Small intestine (tissue), 7 donors: ENCODE results near the gene ZNF76. TPM values are rescaled to one million over a fixed set of nuclear protein-coding genes. Genes with fewer than 3 reads are reported as not detected.
"Not testable (repeated sequence)": the region's sequence is repeated elsewhere in the genome, so short reads cannot be mapped to it uniquely, and the experiment has no call there.

Source experiments
- DNase-seq, 2 donors: peaks; one replicate each; pipeline versions ENCODE4 v3.0.0 to v3.0.0-alpha.2; 2013
- FAIRE-seq: peaks from 2 replicates; lab custom pipeline; 2012; peaks lifted over from hg19 to GRCh38; lab: Jason Lieb, UNC
- H3K27ac ChIP-seq, 3 donors: one replicate each; pipeline ENCODE4 v1.5.1; 2013; ENCODE audit warnings: low read length in 2 of 3, mild to moderate bottlenecking in 2 of 3, control low read depth in 1 of 3, inconsistent platforms in 1 of 3, low read depth in 1 of 3, moderate library complexity in 1 of 3
- H3K27me3 ChIP-seq, 3 donors: one replicate each; pipeline ENCODE4 v1.6.1; 2013; ENCODE audit warnings: low read length in 3 of 3, inconsistent platforms in 1 of 3; ENCODE audit not compliant: control insufficient read depth in 3 of 3, insufficient read depth in 3 of 3
- H3K36me3 ChIP-seq, 3 donors: one replicate each; pipeline ENCODE4 v1.6.1; 2013; ENCODE audit warnings: low read length in 3 of 3, inconsistent platforms in 1 of 3, low read depth in 1 of 3, mild to moderate bottlenecking in 1 of 3, moderate library complexity in 1 of 3; ENCODE audit not compliant: control insufficient read depth in 3 of 3, insufficient read depth in 2 of 3
- H3K4me1 ChIP-seq, 3 donors: one replicate each; pipeline ENCODE4 v1.6.1; 2013; ENCODE audit warnings: low read length in 2 of 3, inconsistent platforms in 1 of 3, low read depth in 1 of 3, mild to moderate bottlenecking in 1 of 3, moderate library complexity in 1 of 3; ENCODE audit not compliant: control insufficient read depth in 3 of 3, insufficient read depth in 2 of 3
- H3K4me3 ChIP-seq, 3 donors: one replicate each; pipeline ENCODE4 v1.5.1; 2013; ENCODE audit warnings: low read length in 3 of 3, control low read depth in 1 of 3, inconsistent platforms in 1 of 3, low read depth in 1 of 3, mild to moderate bottlenecking in 1 of 3, moderate library complexity in 1 of 3
- H3K9me3 ChIP-seq, 2 donors: one replicate each; pipeline ENCODE4 v1.6.1; 2013; ENCODE audit warnings: low read depth in 1 of 2, low read length in 1 of 2; ENCODE audit not compliant: control insufficient read depth in 2 of 2, insufficient read depth in 1 of 2
- WGBS, 3 donors: extraction: QIAGEN DNeasy Blood & Tissue Kit; methylation state at CpG; one replicate each; pipeline ENCODE4 v1.1.7; 2013; 5-methylcytosine and 5-hydroxymethylcytosine counted together
- polyA plus RNA-seq, 4 donors: library from polyadenylated mRNA; stranded (reverse) in 3 of 4; unstranded in 1 of 4; fragments of 200-250 nt in 3 of 4; fragments of 120-200 nt in 1 of 4; gene quantifications; one replicate each; pipeline versions ENCODE4 v1.2.1 to v1.2.3, GENCODE V29; 2013
- donor health status: healthy with polysubstance abuse.
- donor health status: control.
- donor health status: control.
- donor health status: Bipolar disorder and iron deficiency.
- donor health status: healthy.

ZNF76 gene
- polyA plus RNA-seq, 4 donors: 16.2 to 33.9 (median 24.4) TPM

DNA sequence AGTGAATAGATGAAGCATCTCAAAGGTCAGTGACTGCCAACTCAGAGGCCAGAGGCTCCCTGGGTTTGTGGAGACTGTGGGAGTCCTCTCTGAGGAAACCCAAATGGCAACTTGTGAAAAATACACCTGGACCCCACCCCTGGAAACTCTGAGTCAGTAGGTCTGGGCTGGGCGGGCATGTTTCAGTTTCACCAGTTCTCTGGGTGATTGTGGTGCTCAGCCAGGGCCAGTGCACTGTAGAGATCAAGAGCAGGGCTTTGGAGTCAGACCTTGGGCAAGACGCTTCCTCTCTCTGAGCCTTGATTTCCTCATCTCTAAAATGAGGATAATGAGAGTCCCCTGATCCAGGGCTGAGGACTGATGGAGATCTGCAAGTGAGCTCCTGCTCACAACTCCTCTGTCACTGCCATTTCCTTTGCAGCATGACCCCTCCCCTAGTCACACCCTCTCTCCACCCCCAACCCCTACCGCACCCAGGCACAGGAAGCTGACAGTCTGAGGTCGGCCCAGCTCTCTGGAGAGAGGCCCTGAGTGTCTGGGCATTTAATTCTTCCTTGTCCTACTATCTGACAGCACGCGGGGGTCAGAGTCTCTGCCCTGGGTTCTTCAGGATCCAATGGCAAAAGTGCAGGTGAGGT is 43.2 kb downstream of the ZNF76 start:
- H3K4me1 ChIP-seq: peaks cover 0 to 38% (median 8%) of the 10 kb centered on the region in 3 donors
- FAIRE-seq (no peak), DNase-seq (peak; percentile 83 to 86)
- H3K36me3 ChIP-seq: peaks cover 0 to 8% (median 0%) of the 10 kb centered on the region in 3 donors
- WGBS, 3 donors: 10 to 21% (median 18%) methylated on average over 6 of the region's 6 CpGs
- H3K27me3 ChIP-seq: no peaks in the 10 kb centered on the region
- peak overlapping the region; percentile 34 to 81 (median 56) for H3K27ac ChIP-seq
- H3K9me3 ChIP-seq: no peaks in the 10 kb centered on the region
- H3K4me3 ChIP-seq: peak overlapping the region in 1 of 3 donors; percentile 14

DNA sequence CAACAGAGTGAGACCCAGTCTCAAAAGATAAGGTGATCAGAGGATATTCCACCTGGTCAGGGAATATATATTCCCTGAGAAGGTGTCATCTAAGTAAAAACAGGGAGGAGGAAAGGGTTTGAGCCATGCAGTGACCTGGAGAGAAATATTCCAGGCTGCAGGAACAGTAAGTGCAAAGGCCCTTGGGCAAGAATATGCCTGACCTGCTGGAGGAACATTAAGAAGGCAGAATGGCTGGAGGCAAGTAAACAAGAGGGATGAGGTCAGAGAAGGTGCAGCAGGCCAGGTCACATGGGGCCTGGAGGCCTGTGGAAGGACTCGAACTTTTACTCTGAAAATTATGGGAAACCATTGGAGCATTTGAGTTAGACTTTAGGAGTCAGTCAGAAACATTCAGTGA is 44.8 kb downstream of the ZNF76 start:
- no peak overlapping the region for H3K4me3 ChIP-seq
- no peaks in the 10 kb centered on the region for H3K27me3 ChIP-seq
- peaks cover 0 to 27% (median 8%) of the 10 kb centered on the region in 3 donors for H3K4me1 ChIP-seq
- no peaks in the 10 kb centered on the region for H3K9me3 ChIP-seq
- H3K27ac ChIP-seq: peak overlapping the region in 1 of 3 donors; percentile 26
- peaks cover 0 to 7% (median 0%) of the 10 kb centered on the region in 3 donors for H3K36me3 ChIP-seq
- FAIRE-seq: no peak
- no peak for DNase-seq
- WGBS, 3 donors: 78 to 86% (median 80%) methylated on average over 1 of the region's 1 CpG

DNA sequence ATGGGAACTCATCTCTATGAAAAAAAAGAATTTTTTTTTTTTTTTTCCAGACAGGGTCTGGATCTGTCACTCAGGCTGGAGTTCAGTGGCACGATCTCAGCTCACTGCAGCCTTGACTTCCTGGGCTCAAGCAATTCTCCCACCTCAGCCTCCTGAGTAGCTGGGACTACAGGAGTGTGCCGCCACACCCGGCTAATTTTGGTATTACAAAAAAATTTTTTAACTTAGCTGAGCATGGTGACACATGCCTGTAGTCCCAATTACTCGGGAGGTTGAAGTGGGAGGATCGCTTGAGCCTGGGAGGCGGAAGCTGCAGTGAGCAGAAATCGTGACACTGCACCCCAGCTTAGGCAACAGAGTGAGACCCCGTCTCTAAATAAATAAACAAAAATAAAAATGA is 45.6 kb downstream of the ZNF76 start:
- no peaks in the 10 kb centered on the region for H3K9me3 ChIP-seq
- H3K36me3 ChIP-seq: peaks cover 0 to 10% (median 0%) of the 10 kb centered on the region in 3 donors
- H3K4me1 ChIP-seq: peaks cover 0 to 21% (median 8%) of the 10 kb centered on the region in 3 donors
- DNase-seq: no peak
- WGBS, 3 donors: 86 to 92% (median 89%) methylated on average over 8 of the region's 8 CpGs
- H3K27me3 ChIP-seq: no peaks in the 10 kb centered on the region
- H3K27ac ChIP-seq: no peak overlapping the region
- FAIRE-seq: no peak
- H3K4me3 ChIP-seq: no peak overlapping the region

DNA sequence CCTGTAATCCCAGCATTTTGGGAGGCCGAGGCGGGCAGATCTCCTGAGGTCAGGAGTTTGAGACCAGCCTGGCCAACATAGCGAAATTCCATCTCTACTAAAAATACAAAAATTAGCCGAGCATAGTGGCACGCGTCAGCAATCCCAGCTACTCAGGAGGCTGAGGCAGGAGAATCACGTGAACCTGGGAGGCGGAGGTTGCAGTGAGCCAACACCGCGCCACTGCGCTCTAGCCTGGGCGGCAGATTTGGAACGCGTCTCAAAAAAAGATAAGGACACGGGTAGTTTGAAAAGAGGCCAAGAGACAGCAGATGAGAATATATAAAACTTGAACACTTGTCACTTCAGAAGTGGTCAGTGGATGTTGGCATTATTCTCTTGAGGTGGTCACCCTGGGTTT is 47.6 kb downstream of the ZNF76 start:
- H3K27ac ChIP-seq, H3K4me3 ChIP-seq, H3K27me3 ChIP-seq, H3K9me3 ChIP-seq, FAIRE-seq, DNase-seq: not testable (repeated sequence)
- Histone ChIP-seq H3K4me1 (peaks cover 0 to 20% (median 8%) of the 10 kb centered on the region in 3 donors), H3K36me3 (peaks cover 0 to 18% (median 0%) of the 10 kb centered on the region in 3 donors)
- WGBS, 3 donors: 91 to 93% (median 93%) methylated on average over 15 of the region's 15 CpGs

DNA sequence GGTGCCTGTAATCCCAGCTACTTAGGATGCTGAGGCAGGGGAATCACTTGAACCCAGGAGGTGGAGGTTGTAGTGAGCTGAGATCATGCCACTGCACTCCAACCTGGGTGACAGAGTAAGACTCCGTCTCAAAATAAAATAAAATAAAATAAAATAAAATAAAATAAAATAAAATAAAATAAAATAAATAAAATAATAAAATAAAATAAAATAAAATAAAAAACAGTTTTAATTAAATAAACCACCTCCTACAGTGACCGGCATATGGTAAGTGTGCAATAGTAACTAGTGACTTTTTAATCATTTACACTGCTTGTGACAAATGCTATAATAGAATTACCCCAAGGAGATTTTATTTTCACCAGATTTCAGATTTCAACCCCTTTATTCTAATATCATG is 49.0 kb downstream of the ZNF76 start:
- not testable (repeated sequence) for FAIRE-seq

DNA sequence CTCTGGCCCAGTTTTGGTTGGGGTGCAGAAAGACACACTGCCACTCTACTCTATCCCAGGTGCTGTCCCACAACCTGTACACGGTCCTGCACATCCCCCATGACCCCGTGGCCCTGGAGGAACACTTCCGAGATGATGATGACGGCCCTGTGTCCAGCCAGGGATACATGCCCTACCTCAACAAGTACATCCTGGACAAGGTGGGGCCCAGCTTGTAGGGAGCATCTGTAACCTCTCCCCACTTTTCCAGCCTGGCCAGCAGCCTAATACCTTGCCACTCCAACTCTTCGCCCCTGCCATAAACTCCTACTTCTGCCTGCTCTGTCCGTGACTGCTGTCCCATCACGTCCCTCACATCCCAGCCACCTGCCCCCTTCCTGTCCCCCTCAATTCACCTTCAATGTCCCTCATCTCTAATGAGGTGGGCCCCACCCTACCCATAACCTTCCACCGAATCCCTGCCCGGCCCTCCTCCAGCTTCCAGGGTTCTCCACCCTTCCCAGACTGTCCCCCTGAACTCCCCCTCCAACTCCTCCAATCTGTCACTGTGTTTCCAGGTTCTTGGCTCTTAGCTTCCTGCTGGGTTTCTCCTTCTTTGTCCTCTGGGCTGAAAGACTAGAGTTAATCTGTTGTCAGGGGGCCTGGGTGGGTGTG is 50.2 kb downstream of the ZNF76 start:
- WGBS, 3 donors: 84 to 91% (median 90%) methylated on average over 8 to 9 of the region's 9 CpGs
- no peaks in the 10 kb centered on the region for H3K9me3 ChIP-seq
- H3K27ac ChIP-seq: peak overlapping the region in 1 of 3 donors; percentile 35
- H3K27me3 ChIP-seq: no peaks in the 10 kb centered on the region
- H3K4me1 ChIP-seq: no peaks in the 10 kb centered on the region
- no peak overlapping the region for H3K4me3 ChIP-seq
- peaks cover 0 to 19% (median 0%) of the 10 kb centered on the region in 3 donors for H3K36me3 ChIP-seq
- FAIRE-seq (no peak), DNase-seq (no peak)

More for the DNA sequence above, 49.0 kb downstream of the ZNF76 start:
- H3K4me3 ChIP-seq, H3K27ac ChIP-seq, H3K4me1 ChIP-seq, DNase-seq, H3K9me3 ChIP-seq, H3K27me3 ChIP-seq: not testable (repeated sequence)
- peaks cover 0 to 24% (median 0%) of the 10 kb centered on the region in 3 donors for H3K36me3 ChIP-seq
- WGBS, 3 donors: 94 to 95% (median 94%) methylated on average over 2 of the region's 2 CpGs

DNA sequence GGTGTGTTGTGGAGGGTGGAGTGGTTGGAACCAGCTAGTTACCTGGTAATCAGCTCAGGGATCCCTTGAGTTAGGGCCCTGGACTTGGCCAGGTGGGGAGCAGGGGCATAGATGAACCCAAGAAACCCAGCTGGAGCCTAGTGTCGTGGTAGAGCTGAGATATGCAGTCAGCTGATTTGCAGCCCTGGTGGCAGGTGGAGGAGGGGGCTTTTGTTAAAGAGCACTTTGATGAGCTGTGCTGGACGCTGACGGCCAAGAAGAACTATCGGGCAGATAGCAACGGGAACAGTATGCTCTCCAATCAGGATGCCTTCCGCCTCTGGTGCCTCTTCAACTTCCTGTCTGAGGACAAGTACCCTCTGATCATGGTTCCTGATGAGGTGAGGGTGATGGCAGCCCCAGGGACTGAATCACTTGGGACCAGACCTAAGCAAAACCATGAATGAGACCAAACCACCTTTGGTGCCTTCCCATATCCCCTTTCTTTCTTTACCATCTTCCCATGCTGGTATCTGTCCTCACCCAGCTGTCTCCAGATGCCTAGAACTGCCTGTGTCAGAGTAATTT is 50.8 kb downstream of the ZNF76 start:
- no peaks in the 10 kb centered on the region for H3K9me3 ChIP-seq
- H3K36me3 ChIP-seq: peaks cover 0 to 19% (median 0%) of the 10 kb centered on the region in 3 donors
- peak overlapping the region in 1 of 3 donors; percentile 35 for H3K27ac ChIP-seq
- no peaks in the 10 kb centered on the region for H3K27me3 ChIP-seq
- DNase-seq (no peak), FAIRE-seq (no peak)
- no peaks in the 10 kb centered on the region for H3K4me1 ChIP-seq
- 75 to 82% (median 77%) methylated on average over 6 of the region's 6 CpGs for WGBS, 3 donors
- H3K4me3 ChIP-seq: no peak overlapping the region

DNA sequence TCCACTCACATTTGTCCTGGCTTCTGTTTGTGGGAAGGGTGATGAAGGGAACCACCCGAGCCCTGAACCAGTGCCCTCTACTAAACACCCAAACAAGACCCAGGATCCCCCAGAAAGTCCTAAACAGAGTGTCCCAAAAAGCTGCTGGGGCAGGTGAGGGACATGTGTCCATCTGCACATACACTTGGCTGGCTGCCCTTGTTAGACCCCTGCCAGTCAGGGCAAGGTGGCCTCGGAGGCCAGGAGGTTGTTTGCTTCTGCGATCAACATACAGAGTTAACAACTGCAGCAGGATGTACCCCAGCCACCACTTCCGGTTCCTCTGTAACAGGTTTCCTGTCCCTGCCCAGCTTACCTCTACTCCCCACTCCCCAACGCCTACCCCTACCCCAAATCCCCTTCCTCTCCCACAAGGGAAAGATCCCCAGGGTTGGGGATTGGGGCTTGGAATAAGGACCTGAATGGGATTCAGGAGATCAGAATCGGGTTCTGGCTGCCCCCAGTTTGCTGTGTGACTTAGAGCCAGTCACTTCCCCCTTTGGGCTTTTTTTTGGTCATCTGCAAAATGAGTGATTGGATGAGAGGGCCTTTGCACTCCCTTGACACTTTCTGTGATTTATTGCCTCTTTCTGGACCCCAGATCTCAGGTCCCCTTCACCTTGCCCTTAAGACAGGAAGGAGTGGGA is 52.0 kb downstream of the ZNF76 start:
- Histone ChIP-seq H3K4me3 (no peak overlapping the region), H3K9me3 (no peaks in the 10 kb centered on the region), H3K36me3 (peaks cover 0 to 19% (median 0%) of the 10 kb centered on the region in 3 donors), H3K27ac (peak overlapping the region in 2 of 3 donors; percentile 34 to 45), H3K27me3 (no peaks in the 10 kb centered on the region), H3K4me1 (no peaks in the 10 kb centered on the region)
- DNase-seq (peak in 1 of 2 donors; percentile 34), FAIRE-seq (no peak)
- 61 to 84% (median 65%) methylated on average over 6 of the region's 6 CpGs for WGBS, 3 donors
